HTERT RPE-1 (cell line): ENCODE data around the gene C2orf74.
"Not testable (repeated sequence)": the region's sequence is repeated elsewhere in the genome, so short reads cannot be mapped to it uniquely, and the experiment has no call there.

Experiments used
- in situ Hi-C: fragments of 300-500 bp; cut with MboI; formaldehyde crosslinking; loops from 4 replicates; pipeline ENCODE4 v1.14.3; 2020; ENCODE audit warnings: low sequenced_read_pairs

Gene C2orf74

DNA sequence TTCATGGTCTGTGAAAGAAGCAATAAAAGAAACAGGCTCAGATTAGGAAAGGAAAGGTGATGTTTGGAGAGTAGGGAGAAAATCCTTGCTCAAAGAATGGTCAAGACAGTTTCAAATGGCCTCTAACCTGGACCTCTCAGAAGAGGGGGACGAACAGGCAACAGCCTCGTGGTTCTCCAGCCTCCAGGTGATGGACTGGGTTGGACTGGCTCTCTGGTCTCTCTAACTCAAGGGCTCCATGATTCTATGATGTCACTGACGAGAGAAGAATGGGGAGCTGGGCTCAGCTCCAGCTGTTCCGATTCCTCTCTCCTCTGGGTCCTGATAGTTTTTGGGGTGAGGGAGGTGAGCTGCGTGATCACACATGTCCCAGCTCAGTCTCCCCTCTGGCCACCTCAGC lies at the start of gene C2orf74:
Gene C2orf74, plus strand, starts transcription at position 301 of the 400 bp plus-strand sequence. CDS start 327 bp downstream, outside the sequence.
- in situ Hi-C loops = no loop called here

DNA sequence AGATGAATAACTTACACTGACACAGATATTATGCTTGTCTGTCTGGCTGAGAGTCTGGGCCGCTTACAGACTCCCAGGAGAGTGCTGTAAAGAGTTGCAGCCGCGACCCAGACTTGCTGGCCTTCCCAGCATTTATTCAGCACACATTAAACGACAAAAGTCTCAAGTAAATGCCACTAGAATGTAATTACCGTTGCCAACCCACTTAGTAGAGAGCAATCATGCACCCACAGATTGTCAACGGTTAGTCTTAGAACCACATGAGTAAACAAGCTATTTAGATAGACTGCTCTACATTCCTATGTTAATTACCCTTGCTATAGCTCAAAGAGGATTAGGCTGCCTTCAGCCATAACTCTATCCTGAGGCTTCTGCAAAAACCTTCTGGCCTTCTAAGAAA lies 47.8 kb upstream of the C2orf74 start:
- in situ Hi-C loops = no loop called here

DNA sequence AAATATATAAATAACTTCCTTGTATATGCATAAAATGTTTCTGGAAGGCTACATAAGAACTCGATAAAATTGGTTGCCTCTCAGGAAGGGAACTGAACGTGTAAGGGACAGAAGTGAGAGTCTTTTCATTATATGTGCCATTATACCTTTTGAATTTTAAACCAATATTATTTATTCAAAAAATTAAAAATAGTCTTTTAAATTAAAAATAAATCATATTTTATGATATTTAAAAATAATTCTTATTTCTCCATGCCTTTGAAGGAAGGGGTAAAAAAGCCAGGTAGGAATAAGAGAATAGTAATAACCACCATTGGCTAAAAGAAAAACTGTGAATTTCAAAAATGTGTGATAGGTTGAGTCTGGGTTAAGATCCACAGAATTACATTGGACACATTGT lies 45.7 kb upstream of the C2orf74 start:
- in situ Hi-C loops = no loop called here

DNA sequence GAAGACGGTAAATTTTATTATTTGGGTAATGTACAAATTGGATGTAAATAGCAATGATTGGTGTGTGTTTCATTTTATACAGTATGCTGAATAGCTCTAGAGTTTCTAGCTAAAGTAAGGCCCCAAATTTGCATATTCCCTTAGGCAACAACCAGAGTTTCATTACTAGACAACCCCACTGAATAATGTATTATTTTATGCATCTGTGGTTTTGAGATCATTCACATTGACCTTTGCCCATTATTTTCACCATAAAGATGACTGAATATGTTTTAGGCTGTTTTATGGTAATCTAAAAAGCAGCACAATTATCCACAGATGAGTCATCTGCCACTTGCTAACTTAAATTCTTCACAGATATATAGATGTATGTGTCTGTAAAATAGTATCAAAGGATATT lies 44.5 kb upstream of the C2orf74 start:
- in situ Hi-C loops = no loop called here

DNA sequence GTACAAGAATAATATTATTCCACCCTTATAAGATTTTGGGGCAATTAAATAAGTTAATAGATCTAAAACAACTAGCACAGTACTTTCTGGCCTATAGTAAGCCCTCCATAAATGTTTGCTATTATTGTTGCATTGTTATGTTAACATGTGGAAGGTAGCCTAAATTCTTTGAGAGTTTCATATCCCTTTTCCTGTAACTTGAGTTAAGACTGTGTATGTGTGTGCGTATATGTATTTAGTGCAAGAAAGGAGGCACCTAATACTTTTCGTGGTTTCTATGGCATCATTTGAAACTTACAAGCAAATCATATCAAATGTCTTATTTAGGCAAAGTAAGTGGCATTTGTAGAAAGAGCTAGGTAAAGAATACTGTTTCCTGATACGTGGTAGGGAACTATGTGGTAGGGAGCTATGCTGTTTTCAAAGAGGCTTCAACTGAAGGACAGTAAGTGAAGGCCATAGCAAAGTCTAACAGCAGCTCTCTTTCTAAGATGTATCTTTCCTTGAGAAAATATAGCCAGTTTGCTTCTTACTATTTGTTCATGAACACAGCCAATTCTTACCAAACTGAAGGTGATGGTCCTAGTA lies 36.8 kb upstream of the C2orf74 start:
- in situ Hi-C loops = no loop called here

DNA sequence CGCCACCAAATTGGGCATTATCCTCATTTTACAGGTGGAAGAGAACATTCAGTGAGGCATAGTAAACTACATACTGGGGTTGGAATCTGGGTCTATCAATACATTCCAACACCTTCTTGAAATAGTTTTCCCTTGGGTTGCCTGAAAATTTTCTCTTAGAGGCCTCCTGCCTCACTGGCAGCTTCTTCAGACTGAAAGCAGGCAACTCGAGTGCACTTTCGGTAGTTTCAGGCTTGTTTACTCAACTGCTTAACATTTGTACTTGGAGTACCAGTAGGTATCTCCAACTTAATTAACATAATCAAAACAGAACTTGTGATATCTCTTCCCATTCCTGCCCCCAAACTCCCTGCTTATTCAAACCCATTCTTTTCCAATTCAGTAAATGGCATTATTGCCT lies 36.2 kb upstream of the C2orf74 start:
- in situ Hi-C loops = no loop called here

DNA sequence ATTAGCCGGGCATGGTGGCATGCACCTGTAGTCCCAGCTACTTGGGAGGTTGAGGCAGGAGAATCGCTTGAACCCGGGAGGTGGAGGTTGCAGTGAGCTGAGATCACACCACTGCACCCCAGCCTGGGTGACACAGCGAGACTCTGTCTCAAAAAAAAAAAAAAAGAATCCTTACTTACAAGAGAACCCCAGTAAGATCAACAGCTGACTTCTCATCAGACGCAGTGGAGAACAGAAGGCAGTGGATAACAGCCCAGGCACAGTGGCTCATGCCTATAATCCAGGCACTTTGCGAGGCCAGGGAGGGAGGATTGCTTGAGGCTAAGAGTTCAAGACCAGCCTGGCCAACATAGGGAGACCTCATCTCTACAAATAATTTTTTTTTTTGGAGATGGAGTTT lies 33.9 kb upstream of the C2orf74 start:
- in situ Hi-C loops = not testable (repeated sequence)

DNA sequence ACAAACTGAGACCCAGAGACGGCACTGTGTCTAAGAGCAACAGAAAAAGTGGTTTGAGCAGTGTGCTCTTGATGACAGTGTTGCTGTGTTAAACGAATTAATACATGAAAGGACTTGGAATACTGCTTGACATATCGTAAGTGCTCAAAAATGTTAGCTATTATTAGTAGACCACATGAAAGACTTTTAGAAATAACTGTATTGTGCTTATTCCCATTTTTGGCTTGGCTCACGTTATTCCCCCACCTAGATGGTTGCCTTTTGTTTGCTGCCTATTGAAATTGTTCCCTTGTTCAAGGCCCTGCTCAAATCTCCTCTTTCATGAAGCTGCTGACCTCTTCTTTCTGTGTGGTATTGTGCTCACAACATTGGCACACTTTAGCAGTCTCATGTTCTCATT lies 27.8 kb upstream of the C2orf74 start:
- in situ Hi-C loops = no loop called here

DNA sequence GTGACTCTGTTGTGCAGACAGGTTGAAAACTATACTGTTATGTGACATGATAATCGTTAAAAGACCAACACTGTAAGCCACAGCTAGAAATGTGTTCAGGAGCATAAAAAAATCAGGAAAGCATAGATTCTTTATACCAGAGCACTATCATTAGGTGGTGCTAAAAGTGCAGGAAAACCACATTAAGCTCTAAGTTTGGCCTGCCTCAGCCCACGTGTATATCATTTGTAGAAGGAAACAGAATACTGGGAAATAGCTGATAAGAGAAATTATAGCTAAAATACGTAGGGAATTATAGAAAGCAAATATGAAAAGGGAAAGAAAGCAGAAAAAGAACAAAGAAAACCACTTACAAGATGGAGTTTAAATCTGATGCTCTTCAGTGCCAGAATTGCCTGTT lies 26.5 kb upstream of the C2orf74 start:
- in situ Hi-C loops = no loop called here

DNA sequence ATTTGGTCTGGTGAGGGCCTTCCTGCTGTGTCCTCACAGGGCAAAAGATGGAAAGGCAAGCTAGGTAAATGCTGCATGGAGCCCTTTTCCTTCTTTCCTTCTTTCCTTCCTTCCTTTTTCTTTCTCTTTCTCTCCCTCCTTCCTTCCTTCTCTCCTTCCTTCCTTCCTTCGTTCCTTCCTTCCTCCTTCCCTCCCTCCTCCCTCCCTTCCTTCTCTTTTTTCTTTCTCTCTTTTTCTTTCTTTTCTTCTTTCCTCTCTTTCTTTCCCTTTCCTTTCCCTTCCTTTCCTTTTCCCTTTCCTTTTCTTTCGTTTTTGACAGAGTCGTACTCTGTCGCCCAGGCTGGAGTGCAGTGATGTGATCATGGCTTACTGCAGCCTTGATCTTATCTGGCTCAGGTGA lies 23.1 kb upstream of the C2orf74 start:
- in situ Hi-C loops = no loop called here

DNA sequence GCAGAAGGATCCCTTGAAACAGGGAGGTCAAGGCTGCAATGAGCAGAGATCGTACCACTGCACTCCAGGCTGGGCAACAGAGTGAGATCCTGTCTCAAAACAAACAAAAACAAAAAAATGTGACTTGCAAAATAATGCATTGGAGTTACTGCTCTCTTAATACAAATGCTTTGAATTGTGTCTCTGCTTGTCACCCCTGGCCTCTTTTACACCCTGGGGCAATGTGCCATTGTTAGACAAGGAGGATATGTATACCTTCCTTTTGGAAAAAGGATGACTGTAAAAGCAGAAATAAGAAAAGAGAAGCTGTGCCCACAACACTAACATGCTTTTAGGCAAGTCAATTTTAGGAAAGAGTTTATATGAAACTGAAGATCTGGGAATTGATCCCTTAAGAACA lies 20.8 kb upstream of the C2orf74 start:
- in situ Hi-C loops = no loop called here

DNA sequence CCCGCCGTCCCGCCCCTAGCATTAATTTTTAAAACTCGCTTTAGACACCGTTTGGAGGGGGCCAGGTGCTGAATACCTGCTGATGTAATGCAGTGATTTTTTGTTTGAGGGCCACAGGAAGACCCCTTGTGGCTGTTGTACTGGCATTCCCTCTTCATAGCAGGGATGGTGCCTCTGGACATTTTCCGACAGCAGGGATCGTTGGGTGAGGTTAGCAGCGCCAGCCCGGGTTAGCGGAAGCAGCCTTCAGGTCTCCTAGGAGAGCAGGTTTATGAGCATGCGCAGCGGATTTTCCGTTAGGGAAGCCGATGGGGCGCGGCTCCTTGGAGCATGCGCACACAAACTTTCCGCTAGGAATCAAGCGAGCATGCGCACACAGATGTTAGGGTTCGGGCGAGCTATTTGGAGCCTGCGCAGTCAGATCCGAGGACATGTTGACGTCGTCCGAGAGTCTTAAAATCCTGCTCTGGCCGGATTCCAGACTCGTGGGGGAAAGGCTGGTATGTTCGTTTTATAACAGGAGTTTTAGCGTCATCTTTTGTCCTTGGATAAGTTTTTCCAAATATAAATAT lies 17.2 kb upstream of the C2orf74 start:
- in situ Hi-C loops = no loop called here

DNA sequence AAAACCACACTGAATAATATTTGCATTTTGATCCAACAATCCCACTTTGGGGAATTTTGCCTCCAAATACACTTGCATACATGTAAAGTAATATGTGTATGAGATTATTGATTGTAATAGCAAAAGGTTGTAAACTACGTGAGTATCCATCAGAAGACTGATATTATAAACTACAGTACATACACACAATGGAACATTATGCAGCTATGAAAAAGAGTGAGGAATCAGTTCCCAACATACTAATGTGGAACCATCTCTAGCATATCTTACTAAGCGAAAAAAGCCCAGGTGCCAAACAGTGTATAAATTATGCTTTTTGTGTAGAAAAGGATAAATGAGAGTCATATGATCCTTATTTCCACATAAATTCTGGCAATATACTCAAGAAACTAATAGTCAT lies 16.0 kb upstream of the C2orf74 start:
- in situ Hi-C loops = no loop called here

DNA sequence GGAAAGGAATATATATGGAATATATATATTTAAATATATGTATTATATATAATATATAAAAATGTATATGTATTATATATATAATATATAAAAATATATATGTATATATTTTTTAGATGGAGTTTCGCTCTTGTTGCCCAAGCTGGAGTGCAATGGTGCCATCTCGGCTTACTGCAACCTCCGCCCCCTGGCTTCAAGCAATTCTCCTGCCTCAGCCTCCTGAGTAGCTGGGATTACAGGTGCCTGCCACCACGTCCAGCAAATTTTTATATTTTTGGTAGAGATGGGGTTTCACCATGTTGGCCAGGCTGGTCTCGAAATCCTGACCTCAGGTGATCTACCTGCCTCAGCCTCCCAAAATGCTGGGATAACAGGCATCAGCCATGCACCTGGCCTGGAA lies 13.9 kb upstream of the C2orf74 start:
- in situ Hi-C loops = not testable (repeated sequence)

DNA sequence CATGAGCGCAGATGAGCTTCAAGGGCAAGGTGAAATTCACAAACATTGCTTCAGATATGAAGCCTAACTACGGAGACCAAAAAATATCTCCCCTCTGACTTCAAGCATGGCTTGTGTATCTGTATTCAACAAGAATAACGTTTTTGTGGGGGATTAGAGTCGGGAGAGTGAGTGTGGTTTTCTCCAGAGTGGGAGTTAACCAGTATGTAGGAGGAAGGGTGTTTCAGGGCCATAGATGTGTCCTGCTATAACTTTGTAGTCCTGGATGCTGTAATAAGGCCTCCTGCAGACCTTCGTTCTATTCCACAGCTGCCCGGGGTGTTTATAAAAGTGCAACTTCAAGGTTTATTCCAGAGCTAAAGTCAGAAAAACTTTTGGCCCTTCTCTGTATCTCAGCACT lies 12.9 kb upstream of the C2orf74 start:
- in situ Hi-C loops = no loop called here

DNA sequence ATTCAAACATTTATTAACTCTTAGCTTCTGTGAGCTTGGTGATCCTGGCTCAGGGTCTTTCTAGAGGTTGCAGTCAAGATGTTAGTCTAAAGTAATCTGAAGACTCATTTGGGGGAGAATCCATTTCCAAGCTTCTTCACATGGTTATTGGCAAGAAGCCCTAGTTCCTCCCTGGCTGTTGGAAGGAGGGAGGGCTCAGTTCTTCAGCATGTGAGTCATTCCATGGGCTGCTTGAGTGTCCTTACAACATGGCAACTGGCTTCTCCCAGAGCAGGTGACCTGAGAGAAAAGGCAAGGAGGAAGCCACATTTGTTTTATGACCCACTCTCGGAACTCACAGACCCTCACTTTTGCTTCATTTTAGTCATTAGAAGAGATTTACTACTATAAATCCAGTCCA lies 10.6 kb upstream of the C2orf74 start:
- in situ Hi-C loops = no loop called here

DNA sequence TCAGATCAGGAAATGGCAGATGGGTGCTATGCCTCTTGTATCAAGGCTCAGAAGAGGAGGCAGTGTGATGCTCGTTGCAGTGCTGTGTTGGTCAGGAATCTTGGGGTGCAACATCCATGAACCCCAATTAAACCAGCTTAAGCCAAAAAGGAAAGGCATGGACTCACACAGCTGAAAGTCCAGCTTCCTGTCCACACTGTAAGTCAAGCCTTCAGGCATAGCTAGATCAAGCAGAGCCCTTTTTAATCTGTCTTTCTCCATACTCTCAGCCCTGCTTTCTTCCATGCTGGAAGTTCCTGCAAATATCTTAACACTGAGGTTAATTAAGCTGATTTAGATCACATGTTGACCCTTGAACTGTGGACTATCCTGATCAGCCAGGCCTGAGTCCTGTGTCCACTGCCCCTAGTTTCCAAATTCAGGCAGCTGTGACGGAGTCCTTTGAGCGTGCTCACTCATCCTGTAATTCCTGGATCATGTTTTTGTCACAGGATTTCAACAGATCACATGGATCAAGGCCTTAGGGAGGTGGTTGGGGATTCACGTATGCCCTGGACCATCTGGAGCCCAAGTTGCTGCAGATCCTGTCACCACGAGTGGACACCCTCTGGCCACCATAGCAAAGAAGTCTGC lies 4.5 kb upstream of the C2orf74 start:
- in situ Hi-C loops = no loop called here

DNA sequence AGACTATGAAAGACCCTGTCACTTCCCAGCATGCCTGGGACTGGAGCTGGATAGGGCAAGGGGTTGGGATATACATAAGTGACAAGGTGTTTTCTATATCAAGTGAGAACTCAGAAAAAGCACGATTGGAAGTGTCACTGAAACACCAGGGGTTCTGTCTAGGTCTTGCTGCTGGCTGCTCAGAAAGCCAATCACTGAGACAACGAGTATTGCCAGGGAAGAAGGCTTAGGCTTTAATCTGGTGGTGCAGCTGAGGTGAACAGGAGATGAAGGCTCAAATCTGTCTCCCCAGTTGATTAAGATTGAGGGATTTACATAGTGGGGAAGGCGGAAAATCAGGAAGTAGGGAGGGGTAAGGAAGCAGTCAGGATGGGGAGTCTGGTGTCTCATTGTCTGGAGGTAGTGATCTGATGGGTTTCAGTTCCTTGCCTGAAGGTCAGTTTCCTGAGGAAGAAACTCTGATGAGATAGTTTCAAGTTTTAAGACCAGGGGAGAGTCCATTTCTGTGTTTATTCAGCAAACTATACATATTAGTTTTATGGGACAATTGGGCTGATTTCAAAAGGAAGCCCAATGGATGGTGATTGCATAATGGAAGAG lies 3.5 kb upstream of the C2orf74 start:
- in situ Hi-C loops = no loop called here

DNA sequence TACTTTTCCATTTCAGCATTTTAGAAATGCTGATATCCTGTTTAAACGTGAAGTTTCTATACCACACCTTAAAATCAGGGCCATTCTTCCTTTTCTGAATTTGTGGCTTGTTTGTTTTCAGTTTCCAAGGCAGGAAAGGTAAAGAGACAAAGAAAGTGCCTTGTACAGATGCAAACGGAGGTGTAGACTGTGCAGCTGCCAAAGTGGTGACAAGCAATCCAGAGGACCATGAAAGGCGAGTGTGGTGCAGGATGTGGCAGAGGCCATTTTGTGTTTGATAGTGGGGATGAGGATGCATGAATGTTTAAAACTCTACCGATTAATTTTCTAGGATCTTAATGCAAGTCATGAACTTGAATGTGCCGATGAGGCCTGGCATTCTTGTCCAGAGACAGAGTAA lies 733 bp downstream of the C2orf74 start:
- in situ Hi-C loops = no loop called here

DNA sequence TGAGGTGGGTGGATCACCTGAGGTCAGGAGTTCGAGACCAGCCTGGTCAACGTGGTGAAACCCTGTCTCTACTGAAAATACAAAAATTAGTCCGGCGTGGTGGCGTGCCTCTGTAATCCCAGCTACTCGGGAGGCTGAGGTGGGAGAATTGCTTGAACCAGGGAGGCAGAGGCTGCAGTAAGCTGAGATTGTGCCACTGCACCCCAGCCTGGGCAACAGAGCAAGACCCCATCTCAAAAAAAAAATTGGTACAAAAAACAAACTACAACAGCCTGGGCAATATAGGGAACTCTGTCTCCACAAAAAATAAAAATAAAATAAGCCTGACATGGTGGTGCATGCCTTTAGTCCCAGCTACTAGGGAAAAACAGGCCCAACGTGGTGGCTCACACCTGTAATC lies 3.1 kb downstream of the C2orf74 start:
- in situ Hi-C loops = not testable (repeated sequence)

DNA sequence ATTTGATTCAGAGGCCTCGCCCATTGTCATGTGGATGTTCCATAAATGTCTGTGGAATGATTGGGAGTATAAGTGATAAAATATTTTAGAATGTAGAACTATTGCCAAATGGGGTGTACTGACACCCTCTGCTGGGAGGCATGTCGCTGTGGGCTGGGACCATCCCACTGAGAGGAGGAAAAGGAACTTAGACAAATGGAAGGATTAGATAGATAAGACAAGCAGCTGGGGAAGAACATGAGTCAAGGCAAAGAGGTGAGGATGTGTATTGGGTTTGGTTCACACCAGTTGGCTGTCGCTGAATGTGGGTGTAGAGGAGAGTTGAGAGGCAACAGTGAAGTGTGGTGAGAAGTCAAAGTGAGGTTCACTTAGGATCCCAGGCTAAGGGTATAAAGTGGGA lies 4.0 kb downstream of the C2orf74 start:
- in situ Hi-C loops = no loop called here

DNA sequence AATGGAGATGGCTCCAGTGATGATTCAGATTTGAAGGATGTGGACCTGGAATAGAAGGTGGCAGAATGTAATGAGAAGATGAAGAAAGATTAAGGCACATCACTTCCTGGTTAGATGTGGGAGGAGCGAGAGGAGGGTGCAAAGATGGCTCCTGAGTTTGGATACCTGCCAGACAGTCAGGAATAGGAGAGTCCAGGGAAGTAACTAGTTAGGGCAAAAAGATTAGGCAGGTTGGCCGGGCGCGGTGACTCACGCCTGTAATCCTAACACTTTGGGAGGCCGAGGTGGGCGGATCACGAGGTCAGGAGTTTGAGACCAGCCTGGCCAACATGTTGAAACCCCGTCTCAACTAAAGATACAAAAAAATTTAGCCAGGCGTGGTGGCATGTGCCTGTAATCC lies 5.6 kb downstream of the C2orf74 start:
- in situ Hi-C loops = no loop called here
